Left ventricle myocardium inferior (tissue), 1 donor: ENCODE results near the gene TET2. TPM values are rescaled to one million over a fixed set of nuclear protein-coding genes. Genes with fewer than 3 reads are reported as not detected.

Experiments
- DNase-seq: peaks from one replicate; pipeline ENCODE4 v3.0.0-alpha.2; 2020
- H3K27ac ChIP-seq: fragments of 200-600 bp; replicated peaks from 2 replicates; pipeline ENCODE4 v1.8.0; 2021
- H3K27me3 ChIP-seq: fragments of 200-600 bp; 2 replicates; pipeline ENCODE4 v1.8.0; 2021; ENCODE audit warnings: low read depth
- H3K36me3 ChIP-seq: fragments of 200-600 bp; 2 replicates; pipeline ENCODE4 v1.8.0; 2021
- H3K4me1 ChIP-seq: fragments of 200-600 bp; 2 replicates; pipeline ENCODE4 v1.8.0; 2021
- H3K4me3 ChIP-seq: fragments of 200-600 bp; 2 replicates; pipeline ENCODE4 v1.8.0; 2021; ENCODE audit warnings: mild to moderate bottlenecking, moderate library complexity
- H3K9me3 ChIP-seq: fragments of 200-600 bp; replicated peaks from 2 replicates; pipeline ENCODE4 v1.8.0; 2021
- CTCF ChIP-seq: fragments of 200-600 bp; IDR thresholded peaks from 2 replicates; pipeline ENCODE4 v1.8.0; 2021; ENCODE audit warnings: antibody characterized with exemption, mild to moderate bottlenecking, borderline replicate concordance
- intact Hi-C: fragments of 100-400 bp; cut with micrococcal nuclease; formaldehyde crosslinking; loops from one replicate; pipeline ENCODE4 v1.11.0; 2022
- total RNA-seq: library from RNA; stranded (reverse); fragmentation: NEBNext Ultra II Directional; extraction: Animal tissue kit (Norgen Biotek cat#: 25700); gene quantifications from one replicate; pipeline ENCODE4 v1.2.1, GENCODE V29; 2021
- donor health status: DM: no; HTN: yes; CAD: no; lungs with severe emphysema.

The TET2 gene
- total RNA-seq, 1 donor from 2014 or later: 11.9 TPM

- no peaks in the 10 kb centered on the region for H3K4me1 ChIP-seq
- no peak overlapping the region for H3K4me3 ChIP-seq
- DNase-seq: no peak
- intact Hi-C loops: no loop called here
- no peak overlapping the region for H3K27ac ChIP-seq
- no peak for TF ChIP-seq CTCF
- H3K9me3 ChIP-seq: no peaks in the 10 kb centered on the region
- no peaks in the 10 kb centered on the region for H3K36me3 ChIP-seq
- no peaks in the 10 kb centered on the region for H3K27me3 ChIP-seq
Observed at GRCh38 chr4:105327222-105327621, 180.5 kb downstream of the TET2 start.

GRCh38 chr4:105327956-105328355 lies 181.3 kb downstream of the TET2 start:
- no peak for DNase-seq
- Histone ChIP-seq H3K27me3 (no peaks in the 10 kb centered on the region), H3K4me3 (no peak overlapping the region), H3K27ac (no peak overlapping the region), H3K9me3 (no peaks in the 10 kb centered on the region), H3K36me3 (no peaks in the 10 kb centered on the region), H3K4me1 (no peaks in the 10 kb centered on the region)
- TF ChIP-seq CTCF: no peak
- intact Hi-C loops: no loop called here

- intact Hi-C loops: no loop called here
- H3K36me3 ChIP-seq: no peaks in the 10 kb centered on the region
- no peaks in the 10 kb centered on the region for H3K9me3 ChIP-seq
- no peaks in the 10 kb centered on the region for H3K27me3 ChIP-seq
- no peak for DNase-seq
- no peak for TF ChIP-seq CTCF
- no peaks in the 10 kb centered on the region for H3K4me1 ChIP-seq
- H3K27ac ChIP-seq: no peak overlapping the region
- no peak overlapping the region for H3K4me3 ChIP-seq
Observed at GRCh38 chr4:105329081-105329480, 182.4 kb downstream of the TET2 start.
